Muscle layer of colon (tissue), 2 donors: ENCODE results near the gene UBE2F.

Source experiments
- H3K27ac ChIP-seq: one replicate; pipeline ENCODE4 v1.7.0; 2013; ENCODE audit warnings: low read depth, mild to moderate bottlenecking, low read length, moderate library complexity
- H3K27me3 ChIP-seq, 2 donors: one replicate each; pipeline ENCODE4 v1.7.0; 2013; ENCODE audit warnings: low read length in 2 of 2, mild to moderate bottlenecking in 2 of 2; ENCODE audit not compliant: insufficient read depth in 2 of 2, control insufficient read depth in 1 of 2
- H3K36me3 ChIP-seq: one replicate; pipeline ENCODE4 v1.7.0; 2013; ENCODE audit warnings: mild to moderate bottlenecking, low read length; ENCODE audit not compliant: insufficient read depth
- H3K4me1 ChIP-seq: one replicate; pipeline ENCODE4 v1.7.0; 2013; ENCODE audit warnings: mild to moderate bottlenecking, low read length; ENCODE audit not compliant: insufficient read depth
- H3K4me3 ChIP-seq, 2 donors: one replicate each; pipeline ENCODE4 v1.7.0; 2013; ENCODE audit warnings: low read length in 2 of 2, low read depth in 1 of 2, mild to moderate bottlenecking in 1 of 2, moderate library complexity in 1 of 2
- H3K9ac ChIP-seq: one replicate; pipeline ENCODE4 v1.7.0; 2013; ENCODE audit warnings: low read length
- H3K9me3 ChIP-seq: one replicate; pipeline ENCODE4 v1.7.0; 2013; ENCODE audit warnings: mild to moderate bottlenecking, low read length
- donor health status: abdominal sarcoma.
- donor health status: Adenocarcinoma of cecum.

The UBE2F gene

DNA sequence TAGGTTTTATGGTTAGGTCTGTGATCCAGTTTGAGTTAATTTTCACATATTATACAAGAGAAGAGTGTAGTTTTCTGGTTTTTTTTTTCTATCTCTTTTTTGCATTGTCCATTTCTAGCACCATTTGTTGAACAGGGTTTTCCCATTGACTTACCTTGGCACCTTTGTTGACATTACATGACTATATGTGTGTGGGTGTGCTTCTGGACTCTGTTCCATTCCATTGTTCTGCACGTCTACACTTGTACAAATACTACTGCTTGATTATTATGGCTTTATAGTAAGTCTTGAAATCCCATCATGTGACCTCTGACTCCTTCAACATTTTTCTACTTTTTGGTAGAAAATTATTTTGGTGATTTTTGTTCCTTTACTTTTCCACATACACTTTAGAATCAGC, 38.7 kb downstream of the UBE2F start:
- no peaks in the 10 kb centered on the region for H3K9me3 ChIP-seq
- no peak overlapping the region for H3K9ac ChIP-seq
- no peak overlapping the region for H3K27ac ChIP-seq
- no peaks in the 10 kb centered on the region for H3K36me3 ChIP-seq
- no peak overlapping the region for H3K4me3 ChIP-seq
- no peaks in the 10 kb centered on the region for H3K27me3 ChIP-seq
- H3K4me1 ChIP-seq = no peaks in the 10 kb centered on the region

DNA sequence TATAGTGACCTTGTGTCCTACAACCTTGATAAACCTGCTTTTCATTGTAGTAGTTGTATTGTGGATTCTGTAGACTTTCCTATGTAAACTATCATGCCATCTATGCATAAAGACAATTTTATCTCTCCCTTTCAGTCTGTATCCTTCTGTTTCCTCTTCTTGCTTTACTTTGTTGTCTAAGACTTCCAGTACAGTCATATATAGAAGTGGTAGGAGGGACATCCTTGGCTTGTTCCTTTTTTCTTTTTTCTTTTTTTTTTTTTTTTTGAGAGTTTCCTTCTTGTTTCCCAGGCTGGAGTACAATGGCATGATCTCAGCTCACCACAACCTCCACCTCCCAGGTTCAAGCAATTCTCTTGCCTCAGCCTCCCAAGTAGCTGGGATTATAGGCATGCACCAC, 39.7 kb downstream of the UBE2F start:
- no peak overlapping the region for H3K27ac ChIP-seq
- no peak overlapping the region for H3K9ac ChIP-seq
- no peaks in the 10 kb centered on the region for H3K36me3 ChIP-seq
- no peaks in the 10 kb centered on the region for H3K27me3 ChIP-seq
- H3K9me3 ChIP-seq = no peaks in the 10 kb centered on the region
- no peak overlapping the region for H3K4me3 ChIP-seq
- no peaks in the 10 kb centered on the region for H3K4me1 ChIP-seq

DNA sequence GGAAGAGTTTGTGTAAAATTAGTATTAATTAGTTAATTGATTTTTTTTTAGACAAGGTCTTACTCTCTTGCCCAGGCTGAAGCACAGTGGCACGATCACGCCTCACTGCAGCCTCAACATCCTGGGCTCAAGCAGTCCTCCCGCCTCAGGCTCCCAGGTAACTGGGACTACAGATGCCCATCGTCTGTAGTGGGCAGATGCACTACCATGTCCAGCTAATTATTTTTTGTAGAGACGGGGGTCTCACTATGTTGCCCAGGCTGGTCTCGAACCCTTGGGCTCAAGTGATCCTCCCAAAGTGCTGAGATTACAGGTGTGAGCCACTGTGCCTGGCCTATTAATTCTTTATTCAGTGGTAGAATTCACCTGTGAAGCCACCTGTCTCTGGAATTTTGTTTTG, 41.1 kb downstream of the UBE2F start:
- no peak overlapping the region for H3K9ac ChIP-seq
- H3K36me3 ChIP-seq = no peaks in the 10 kb centered on the region
- H3K27me3 ChIP-seq = no peaks in the 10 kb centered on the region
- H3K4me1 ChIP-seq = no peaks in the 10 kb centered on the region
- no peaks in the 10 kb centered on the region for H3K9me3 ChIP-seq
- H3K4me3 ChIP-seq = no peak overlapping the region
- no peak overlapping the region for H3K27ac ChIP-seq

DNA sequence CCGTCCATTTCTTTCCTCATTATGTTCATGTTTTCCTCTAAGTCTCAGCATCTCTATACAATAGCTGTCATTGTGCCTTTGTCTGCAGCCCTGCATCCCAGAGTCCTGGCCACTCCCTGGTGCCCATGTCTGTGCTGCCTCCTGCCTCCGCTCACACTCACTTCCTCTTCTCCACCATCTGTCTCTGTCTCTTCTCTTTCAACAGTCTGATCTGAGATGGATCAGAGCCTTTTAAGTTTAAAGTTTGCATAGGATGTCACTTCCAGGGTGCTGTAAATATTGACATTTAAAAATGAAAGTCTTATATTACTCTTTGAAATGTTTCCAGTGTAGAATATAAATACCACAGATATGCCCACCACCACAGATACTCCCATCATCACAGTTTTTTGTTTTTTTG, 42.7 kb downstream of the UBE2F start:
- H3K27me3 ChIP-seq = no peaks in the 10 kb centered on the region
- no peaks in the 10 kb centered on the region for H3K9me3 ChIP-seq
- no peak overlapping the region for H3K27ac ChIP-seq
- H3K4me1 ChIP-seq = no peaks in the 10 kb centered on the region
- H3K9ac ChIP-seq = no peak overlapping the region
- H3K36me3 ChIP-seq = no peaks in the 10 kb centered on the region
- no peak overlapping the region for H3K4me3 ChIP-seq

DNA sequence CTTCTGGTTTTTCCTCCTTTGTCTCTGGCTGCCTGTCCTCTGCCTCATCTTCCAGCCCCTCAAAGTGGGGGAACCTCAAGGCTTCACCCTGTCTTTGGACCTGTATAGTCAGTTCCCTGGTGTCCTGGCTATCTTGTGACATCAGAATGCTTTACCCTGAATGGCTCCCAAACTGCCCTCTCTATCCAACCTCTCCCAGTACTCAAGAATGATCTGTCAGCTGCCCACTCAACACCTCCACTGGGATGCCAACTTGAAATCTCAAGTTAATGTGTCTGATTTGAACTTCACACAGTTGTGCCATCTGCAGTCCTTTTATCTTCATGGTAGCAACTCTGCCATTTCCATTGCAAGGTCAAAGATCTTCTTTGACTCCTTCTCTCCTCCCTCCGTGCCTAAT, 43.8 kb downstream of the UBE2F start:
- Histone ChIP-seq H3K4me1 (no peaks in the 10 kb centered on the region), H3K9me3 (no peaks in the 10 kb centered on the region), H3K27ac (no peak overlapping the region), H3K36me3 (no peaks in the 10 kb centered on the region), H3K4me3 (no peak overlapping the region), H3K9ac (no peak overlapping the region), H3K27me3 (no peaks in the 10 kb centered on the region)

DNA sequence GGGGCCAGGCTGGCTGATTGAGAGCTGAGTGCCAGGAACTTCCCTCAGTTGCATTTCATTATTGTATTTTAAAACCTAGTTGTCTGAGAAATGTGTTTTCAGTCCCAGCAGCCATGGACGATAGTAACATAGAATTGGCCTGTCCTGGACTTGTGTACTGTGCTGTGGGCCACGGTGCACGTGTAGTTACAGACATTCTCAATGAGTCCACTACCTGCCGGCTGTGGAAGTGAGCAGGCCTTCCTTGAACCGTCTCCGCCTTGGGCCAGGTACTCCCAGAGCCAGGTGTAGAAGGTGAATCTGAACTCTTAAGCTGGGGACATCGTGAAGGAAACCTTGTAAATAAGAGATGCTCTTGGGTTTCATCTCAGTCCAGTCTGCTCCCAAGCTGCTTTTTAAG, 47.0 kb downstream of the UBE2F start:
- Histone ChIP-seq H3K4me3 (no peak overlapping the region), H3K36me3 (peaks cover 9% of the 10 kb centered on the region), H3K27ac (no peak overlapping the region), H3K9me3 (no peaks in the 10 kb centered on the region), H3K9ac (no peak overlapping the region), H3K4me1 (no peaks in the 10 kb centered on the region), H3K27me3 (no peaks in the 10 kb centered on the region)

DNA sequence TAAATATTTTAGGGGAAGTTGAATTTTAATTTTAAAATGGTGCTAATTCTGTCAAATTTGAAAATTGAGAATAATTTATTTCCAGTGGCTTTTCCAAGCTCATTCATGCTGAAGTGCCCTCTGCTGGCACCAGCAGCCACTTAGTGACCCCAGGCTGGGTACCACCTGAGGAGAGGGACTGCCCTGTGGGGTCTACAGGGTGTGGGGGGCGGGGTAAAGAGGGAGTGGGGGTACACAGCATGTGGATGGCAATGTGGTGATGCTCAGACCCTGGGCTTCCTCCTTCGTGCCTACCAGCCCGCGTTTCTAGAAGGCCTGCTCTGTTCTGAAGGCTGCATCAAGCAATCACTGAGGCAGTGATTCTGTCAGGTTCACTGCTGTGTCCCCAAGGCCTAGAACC, 48.9 kb downstream of the UBE2F start:
- H3K27ac ChIP-seq = no peak overlapping the region
- no peak overlapping the region for H3K4me3 ChIP-seq
- H3K9ac ChIP-seq = no peak overlapping the region
- H3K27me3 ChIP-seq = no peaks in the 10 kb centered on the region
- H3K9me3 ChIP-seq = no peaks in the 10 kb centered on the region
- H3K4me1 ChIP-seq = no peaks in the 10 kb centered on the region
- peaks cover 9% of the 10 kb centered on the region for H3K36me3 ChIP-seq

DNA sequence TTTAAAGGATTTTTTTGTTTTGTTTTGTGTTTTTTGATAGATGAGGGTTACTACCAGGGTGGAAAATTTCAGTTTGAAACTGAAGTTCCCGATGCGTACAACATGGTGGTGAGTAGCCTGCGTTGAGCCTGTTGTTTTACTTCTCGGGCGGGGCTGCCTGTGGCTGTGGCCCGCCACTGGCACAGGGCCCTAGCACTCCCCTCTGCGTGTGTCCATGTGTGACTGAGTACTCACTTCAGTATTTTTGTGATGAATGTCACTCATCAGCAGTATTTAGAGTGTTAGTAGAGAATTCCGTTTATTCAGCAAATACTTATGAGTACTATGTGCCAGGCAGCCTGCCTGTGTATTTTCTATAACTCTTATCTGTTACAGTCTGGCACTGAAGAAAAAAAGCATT, 49.7 kb downstream of the UBE2F start:
- no peaks in the 10 kb centered on the region for H3K9me3 ChIP-seq
- no peak overlapping the region for H3K9ac ChIP-seq
- H3K4me3 ChIP-seq = no peak overlapping the region
- no peaks in the 10 kb centered on the region for H3K27me3 ChIP-seq
- no peak overlapping the region for H3K27ac ChIP-seq
- no peaks in the 10 kb centered on the region for H3K4me1 ChIP-seq
- peaks cover 9% of the 10 kb centered on the region for H3K36me3 ChIP-seq

DNA sequence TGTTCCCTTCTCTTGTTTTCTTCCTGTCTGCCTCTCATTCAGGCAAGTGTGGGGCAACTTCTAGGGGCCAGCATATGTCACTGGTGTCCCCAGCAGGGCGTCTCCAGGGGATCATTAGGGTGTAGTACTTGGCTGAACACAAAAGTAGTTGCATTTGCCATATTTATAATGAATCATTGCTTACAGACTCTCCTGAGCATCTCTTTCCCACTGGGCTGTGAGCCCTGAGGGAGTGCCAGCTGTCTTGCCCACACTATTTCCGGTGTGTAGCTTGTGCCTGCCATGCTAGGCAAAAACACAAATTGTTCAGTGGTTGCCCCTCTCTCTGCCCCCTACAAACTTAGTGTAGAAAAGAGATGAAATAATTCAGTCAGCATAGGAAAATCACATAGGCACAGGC, 53.1 kb downstream of the UBE2F start:
- H3K27ac ChIP-seq = no peak overlapping the region
- H3K36me3 ChIP-seq = peaks cover 9% of the 10 kb centered on the region
- H3K4me3 ChIP-seq = no peak overlapping the region
- H3K27me3 ChIP-seq = no peaks in the 10 kb centered on the region
- no peaks in the 10 kb centered on the region for H3K4me1 ChIP-seq
- H3K9ac ChIP-seq = no peak overlapping the region
- no peaks in the 10 kb centered on the region for H3K9me3 ChIP-seq

DNA sequence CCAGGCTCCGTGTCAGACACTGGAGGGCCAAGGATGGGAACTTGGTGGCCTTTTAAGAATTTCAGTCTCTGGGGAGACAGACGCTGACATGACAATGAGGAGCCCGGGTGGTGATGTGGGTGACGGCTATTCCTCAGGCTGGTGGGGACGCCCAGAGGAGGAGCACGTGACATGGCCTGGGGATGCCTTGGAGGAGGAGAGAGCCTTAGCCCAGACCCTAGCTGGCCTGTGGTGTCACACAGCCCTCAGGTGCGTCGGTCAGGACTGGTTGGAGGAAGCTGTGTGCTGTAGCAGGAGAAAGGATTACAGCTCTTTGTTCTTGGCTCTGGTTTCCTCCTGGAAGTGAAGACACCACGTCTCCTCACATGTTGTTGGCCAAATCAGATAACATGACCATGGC, 54.0 kb downstream of the UBE2F start:
- peaks cover 9% of the 10 kb centered on the region for H3K36me3 ChIP-seq
- H3K4me3 ChIP-seq = no peak overlapping the region
- H3K9ac ChIP-seq = no peak overlapping the region
- no peaks in the 10 kb centered on the region for H3K4me1 ChIP-seq
- H3K27me3 ChIP-seq = no peaks in the 10 kb centered on the region
- H3K9me3 ChIP-seq = no peaks in the 10 kb centered on the region
- no peak overlapping the region for H3K27ac ChIP-seq

DNA sequence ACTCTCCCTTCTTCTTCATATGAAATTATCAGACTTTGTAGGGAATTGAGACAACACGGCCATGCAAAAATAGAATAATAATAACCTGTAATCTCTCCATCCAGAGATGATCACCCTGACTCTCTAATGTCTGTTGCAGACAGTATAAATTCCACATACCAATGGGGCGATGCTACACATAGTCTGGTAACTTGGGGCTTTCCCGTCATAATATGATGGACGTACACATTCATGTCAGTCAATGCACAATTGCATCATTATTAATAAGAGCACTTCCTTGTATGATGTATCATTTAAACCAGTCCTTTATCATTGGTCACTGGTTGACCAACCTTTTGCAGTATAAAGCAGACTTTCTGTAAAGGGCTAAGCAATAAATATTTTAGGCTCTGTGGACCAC, 54.5 kb downstream of the UBE2F start:
- Histone ChIP-seq H3K27ac (no peak overlapping the region), H3K4me1 (no peaks in the 10 kb centered on the region), H3K9ac (no peak overlapping the region), H3K9me3 (no peaks in the 10 kb centered on the region), H3K36me3 (peaks cover 9% of the 10 kb centered on the region), H3K4me3 (no peak overlapping the region), H3K27me3 (no peaks in the 10 kb centered on the region)

DNA sequence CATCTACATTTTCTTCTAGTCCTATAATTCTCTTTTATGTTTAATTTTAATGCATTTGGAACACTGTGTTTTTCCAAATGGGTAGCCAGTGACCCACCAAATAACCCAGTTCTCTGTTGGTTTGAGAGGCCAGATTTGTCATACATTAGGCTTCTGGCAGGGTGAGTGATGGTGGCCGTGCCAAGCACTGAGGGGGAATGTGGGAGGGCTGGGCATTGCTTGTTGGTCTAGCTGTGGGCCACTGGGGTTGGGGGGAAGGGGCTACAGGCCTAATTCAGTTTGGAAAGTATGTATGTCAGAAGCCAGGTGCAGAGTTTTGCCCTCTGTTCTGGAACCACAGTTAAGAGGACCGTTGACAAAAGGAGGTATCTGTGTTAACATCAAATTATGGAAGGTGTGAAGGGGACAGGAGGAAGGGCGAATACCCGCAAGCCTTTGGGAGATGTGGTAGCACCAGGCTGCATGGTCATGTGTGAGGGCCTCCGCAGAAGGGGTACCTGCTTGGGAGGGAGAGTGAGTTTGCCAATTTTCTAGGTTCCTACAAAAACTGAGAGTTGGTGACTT, 55.9 kb downstream of the UBE2F start:
- Histone ChIP-seq H3K4me3 (no peak overlapping the region), H3K9me3 (no peaks in the 10 kb centered on the region), H3K27ac (no peak overlapping the region), H3K9ac (no peak overlapping the region), H3K27me3 (no peaks in the 10 kb centered on the region), H3K4me1 (no peaks in the 10 kb centered on the region), H3K36me3 (peaks cover 2% of the 10 kb centered on the region)
